GM23338 (cell line): ENCODE data around the gene AFAP1L2. TPM values are rescaled to one million over a fixed set of nuclear protein-coding genes. Genes with fewer than 3 reads are reported as not detected.

Experiments
- ATAC-seq: fragments of 200-7000 bp; cut with Tn5 transposase; 3 replicates; pipeline ENCODE4 v1.9.1; 2020
- DNase-seq: peaks from one replicate; pipeline ENCODE4 v3.0.0-alpha.2; 2015; ENCODE audit warnings: low spot score
- H2AFZ ChIP-seq: fragments of 200-600 bp; sonication (generic); 2 replicates; pipeline ENCODE4 v1.8.0; 2016; ENCODE audit warnings: antibody characterized with exemption, mild to moderate bottlenecking, moderate library complexity
- H3F3A ChIP-seq: fragments of 200-600 bp; sonication (generic); replicated peaks from 2 replicates; pipeline ENCODE4 v1.8.0; 2017; ENCODE audit warnings: antibody characterized with exemption, mixed run types, low read depth
- H3K27ac ChIP-seq: fragments of 200-600 bp; sonication (generic); 2 replicates; pipeline ENCODE4 v1.6.1; 2016; ENCODE audit warnings: low read depth
- H3K27me3 ChIP-seq: fragments of 200-600 bp; sonication (generic); 2 replicates; pipeline ENCODE4 v1.8.0; 2016; ENCODE audit warnings: mild to moderate bottlenecking, mixed run types, moderate library complexity; ENCODE audit not compliant: insufficient read depth
- H3K36me3 ChIP-seq: fragments of 200-600 bp; sonication (generic); 2 replicates; pipeline ENCODE4 v1.8.0; 2016; ENCODE audit warnings: mild to moderate bottlenecking; ENCODE audit not compliant: insufficient read depth
- H3K4me1 ChIP-seq: fragments of 200-600 bp; sonication (generic); 2 replicates; pipeline ENCODE4 v1.8.0; 2016; ENCODE audit warnings: mild to moderate bottlenecking, moderate library complexity; ENCODE audit not compliant: insufficient read depth
- H3K4me2 ChIP-seq: fragments of 200-600 bp; sonication (generic); 2 replicates; pipeline ENCODE4 v1.7.1; 2017; ENCODE audit warnings: mixed run types
- H3K4me3 ChIP-seq: fragments of 200-600 bp; sonication (generic); 2 replicates; pipeline ENCODE4 v1.6.1; 2016; ENCODE audit warnings: mixed run types
- H3K79me2 ChIP-seq: fragments of 200-600 bp; sonication (generic); replicated peaks from 2 replicates; pipeline ENCODE4 v1.8.0; 2017; ENCODE audit warnings: mild to moderate bottlenecking; ENCODE audit not compliant: insufficient read depth
- H3K9me2 ChIP-seq: fragments of 200-600 bp; sonication (generic); 2 replicates; pipeline ENCODE4 v1.8.0; 2017; ENCODE audit not compliant: insufficient read depth
- H4K20me1 ChIP-seq: fragments of 200-600 bp; sonication (generic); replicated peaks from 2 replicates; pipeline ENCODE4 v1.8.0; 2017; ENCODE audit warnings: mild to moderate bottlenecking; ENCODE audit not compliant: insufficient read depth
- H3K27ac Mint-ChIP-seq: 2 replicates; pipeline ENCODE4 v1.8.0; 2020; ENCODE audit warnings: inconsistent platforms, mild to moderate bottlenecking, moderate library complexity, mixed read lengths
- H3K27me3 Mint-ChIP-seq: 3 replicates; pipeline ENCODE4 v1.8.0; 2022; ENCODE audit warnings: low read depth, mild to moderate bottlenecking, moderate library complexity, mixed read lengths, inconsistent platforms; ENCODE audit not compliant: insufficient read depth, poor library complexity
- H3K36me3 Mint-ChIP-seq: 3 replicates; pipeline ENCODE4 v1.8.0; 2021; ENCODE audit warnings: low read depth, mild to moderate bottlenecking, inconsistent platforms, moderate library complexity, mixed read lengths
- H3K4me1 Mint-ChIP-seq: 3 replicates; pipeline ENCODE4 v1.8.0; 2020; ENCODE audit warnings: mild to moderate bottlenecking, inconsistent platforms, mixed read lengths
- H3K4me3 Mint-ChIP-seq: 3 replicates; pipeline ENCODE4 v1.8.0; 2021; ENCODE audit warnings: moderate library complexity, mild to moderate bottlenecking, inconsistent platforms, mixed read lengths
- H3K9me3 Mint-ChIP-seq: 3 replicates; pipeline ENCODE4 v1.8.0; 2020; ENCODE audit warnings: moderate library complexity, mild to moderate bottlenecking, inconsistent platforms, mixed read lengths
- CREB1 ChIP-seq: fragments of 250-450 bp; sonication (Bioruptor Pico); IDR thresholded peaks from 2 replicates; pipeline ENCODE4 v1.5.0; 2020; ENCODE audit warnings: low read depth, mild to moderate bottlenecking, moderate library complexity
- EZH2 ChIP-seq: fragments of 200-600 bp; sonication (generic); IDR thresholded peaks from one replicate; pipeline ENCODE4 v1.8.0; 2017; ENCODE audit warnings: antibody characterized with exemption, mild to moderate bottlenecking, low read depth; ENCODE audit not compliant: unreplicated experiment
- EZH2phosphoT487 ChIP-seq: fragments of 200-600 bp; sonication (generic); IDR thresholded peaks from one replicate; pipeline ENCODE4 v1.8.1; 2018; ENCODE audit warnings: antibody characterized with exemption; ENCODE audit not compliant: unreplicated experiment
- JUNB ChIP-seq: IDR thresholded peaks from one replicate; pipeline ENCODE4 v1.6.1; 2016; ENCODE audit warnings: antibody characterized with exemption; ENCODE audit not compliant: unreplicated experiment
- NANOG ChIP-seq: IDR thresholded peaks from 2 replicates; pipeline ENCODE4 v1.6.1; 2016; ENCODE audit warnings: antibody characterized with exemption, borderline replicate concordance
- POLR2AphosphoS5 ChIP-seq: IDR thresholded peaks from 2 replicates; pipeline ENCODE4 v1.6.1; 2016; ENCODE audit warnings: antibody characterized with exemption, low read depth
- STAT1 ChIP-seq: IDR thresholded peaks from one replicate; pipeline ENCODE4 v1.6.1; 2016; ENCODE audit warnings: antibody characterized with exemption; ENCODE audit not compliant: unreplicated experiment
- ZNF114 ChIP-seq: fragments of 250-450 bp; sonication (Bioruptor Pico); IDR thresholded peaks from 2 replicates; pipeline ENCODE4 v1.5.0; 2020; ENCODE audit warnings: mild to moderate bottlenecking, moderate library complexity
- ZNF331 ChIP-seq: fragments of 250-450 bp; sonication (Bioruptor Pico); IDR thresholded peaks from 2 replicates; pipeline ENCODE4 v1.5.0; 2020; ENCODE audit warnings: low read depth, mild to moderate bottlenecking, moderate library complexity
- polyA plus RNA-seq: library from polyadenylated mRNA; unstranded; fragments of >200 nt; fragmentation: Nextera tagmentation; extraction: Ambion mirVana; gene quantifications from 2 replicates; pipeline ENCODE4 v1.2.1, GENCODE V29; 2016
- total RNA-seq: library from RNA; depleted of rRNA; stranded (reverse); fragments of >200 nt; shearing (Covaris generic); gene quantifications from 2 replicates; pipeline ENCODE4 v1.2.3, GENCODE V29; 2014
- TF ChIP-seq, protein P1 (sequence below): IDR thresholded peaks from one replicate; pipeline ENCODE4 v1.6.1; 2018; ENCODE audit warnings: antibody characterized with exemption; ENCODE audit not compliant: unreplicated experiment
- TF ChIP-seq, protein P2 (sequence below): IDR thresholded peaks from 2 replicates; pipeline ENCODE4 v1.6.1; 2016; ENCODE audit warnings: antibody characterized with exemption
- TF ChIP-seq, protein P3 (sequence below), 2 experiments: fragments of 200-600 bp in 1 of 2; sonication (generic) in 1 of 2; conservative IDR thresholded peaks; 2 replicates each; pipeline versions ENCODE4 v1.5.1 to v1.6.1; 2016 to 2017; ENCODE audit warnings: antibody characterized with exemption in 2 of 2, low read depth in 2 of 2, mild to moderate bottlenecking in 2 of 2, moderate library complexity in 1 of 2
- TF ChIP-seq, protein P4 (sequence below): fragments of 250-450 bp; sonication (Bioruptor Pico); IDR thresholded peaks from 2 replicates; pipeline ENCODE4 v1.5.0; 2020; ENCODE audit warnings: mild to moderate bottlenecking, moderate library complexity

AFAP1L2 gene
- total and polyA plus RNA-seq, 2 experiments from 2014 or later = 2.3 to 6.5 TPM

DNA sequence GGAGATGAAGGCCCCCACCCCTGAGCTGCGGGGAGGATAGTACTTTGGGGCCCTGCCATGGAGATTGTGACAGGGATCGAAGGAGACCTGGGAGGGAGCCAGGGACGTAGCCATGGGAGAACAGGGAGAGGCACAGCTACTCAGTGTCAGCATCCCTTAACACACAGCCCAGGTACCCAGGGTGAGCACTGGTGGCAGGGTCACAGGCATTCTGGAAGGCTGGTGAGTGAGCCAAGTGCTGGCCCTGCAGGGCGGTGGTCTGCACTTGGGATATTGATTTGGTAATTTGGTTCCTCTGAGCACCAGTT lies 125.5 kb downstream of the AFAP1L2 start:
- no peaks in the 10 kb centered on the region for H4K20me1 ChIP-seq
- no peaks in the 10 kb centered on the region for H3K79me2 ChIP-seq
- H3K36me3 ChIP-seq = no peaks in the 10 kb centered on the region
- DNase-seq = no peak
- Mint-ChIP-seq H3K27ac (no peak overlapping the region), H3K4me3 (no peak overlapping the region), H3K9me3 (no peaks in the 10 kb centered on the region), H3K27me3 (peaks cover 4% of the 10 kb centered on the region), H3K4me1 (no peaks in the 10 kb centered on the region), H3K36me3 (no peaks in the 10 kb centered on the region)
- no peak overlapping the region for H2AFZ ChIP-seq
- ATAC-seq = no peak
- no peaks in the 10 kb centered on the region for H3K9me2 ChIP-seq
- H3F3A ChIP-seq = no peaks in the 10 kb centered on the region
- no peaks in the 10 kb centered on the region for H3K27me3 ChIP-seq
- no peak overlapping the region for H3K27ac ChIP-seq
- H3K4me3 ChIP-seq = no peak overlapping the region
- no peak overlapping the region for H3K4me2 ChIP-seq
- H3K4me1 ChIP-seq = no peaks in the 10 kb centered on the region
- TF ChIP-seq, protein P1, sequence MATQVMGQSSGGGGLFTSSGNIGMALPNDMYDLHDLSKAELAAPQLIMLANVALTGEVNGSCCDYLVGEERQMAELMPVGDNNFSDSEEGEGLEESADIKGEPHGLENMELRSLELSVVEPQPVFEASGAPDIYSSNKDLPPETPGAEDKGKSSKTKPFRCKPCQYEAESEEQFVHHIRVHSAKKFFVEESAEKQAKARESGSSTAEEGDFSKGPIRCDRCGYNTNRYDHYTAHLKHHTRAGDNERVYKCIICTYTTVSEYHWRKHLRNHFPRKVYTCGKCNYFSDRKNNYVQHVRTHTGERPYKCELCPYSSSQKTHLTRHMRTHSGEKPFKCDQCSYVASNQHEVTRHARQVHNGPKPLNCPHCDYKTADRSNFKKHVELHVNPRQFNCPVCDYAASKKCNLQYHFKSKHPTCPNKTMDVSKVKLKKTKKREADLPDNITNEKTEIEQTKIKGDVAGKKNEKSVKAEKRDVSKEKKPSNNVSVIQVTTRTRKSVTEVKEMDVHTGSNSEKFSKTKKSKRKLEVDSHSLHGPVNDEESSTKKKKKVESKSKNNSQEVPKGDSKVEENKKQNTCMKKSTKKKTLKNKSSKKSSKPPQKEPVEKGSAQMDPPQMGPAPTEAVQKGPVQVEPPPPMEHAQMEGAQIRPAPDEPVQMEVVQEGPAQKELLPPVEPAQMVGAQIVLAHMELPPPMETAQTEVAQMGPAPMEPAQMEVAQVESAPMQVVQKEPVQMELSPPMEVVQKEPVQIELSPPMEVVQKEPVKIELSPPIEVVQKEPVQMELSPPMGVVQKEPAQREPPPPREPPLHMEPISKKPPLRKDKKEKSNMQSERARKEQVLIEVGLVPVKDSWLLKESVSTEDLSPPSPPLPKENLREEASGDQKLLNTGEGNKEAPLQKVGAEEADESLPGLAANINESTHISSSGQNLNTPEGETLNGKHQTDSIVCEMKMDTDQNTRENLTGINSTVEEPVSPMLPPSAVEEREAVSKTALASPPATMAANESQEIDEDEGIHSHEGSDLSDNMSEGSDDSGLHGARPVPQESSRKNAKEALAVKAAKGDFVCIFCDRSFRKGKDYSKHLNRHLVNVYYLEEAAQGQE = no peak
- TF ChIP-seq CREB1 = no peak
- TF ChIP-seq NANOG = no peak
- no peak for TF ChIP-seq EZH2
- no peak for TF ChIP-seq STAT1
- TF ChIP-seq, protein P2, sequence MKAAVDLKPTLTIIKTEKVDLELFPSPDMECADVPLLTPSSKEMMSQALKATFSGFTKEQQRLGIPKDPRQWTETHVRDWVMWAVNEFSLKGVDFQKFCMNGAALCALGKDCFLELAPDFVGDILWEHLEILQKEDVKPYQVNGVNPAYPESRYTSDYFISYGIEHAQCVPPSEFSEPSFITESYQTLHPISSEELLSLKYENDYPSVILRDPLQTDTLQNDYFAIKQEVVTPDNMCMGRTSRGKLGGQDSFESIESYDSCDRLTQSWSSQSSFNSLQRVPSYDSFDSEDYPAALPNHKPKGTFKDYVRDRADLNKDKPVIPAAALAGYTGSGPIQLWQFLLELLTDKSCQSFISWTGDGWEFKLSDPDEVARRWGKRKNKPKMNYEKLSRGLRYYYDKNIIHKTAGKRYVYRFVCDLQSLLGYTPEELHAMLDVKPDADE = no peak
- TF ChIP-seq ZNF331 (CRISPR knock-in tag) = no peak
- TF ChIP-seq ZNF114 (CRISPR knock-in tag) = no peak
- TF ChIP-seq, protein P3, sequence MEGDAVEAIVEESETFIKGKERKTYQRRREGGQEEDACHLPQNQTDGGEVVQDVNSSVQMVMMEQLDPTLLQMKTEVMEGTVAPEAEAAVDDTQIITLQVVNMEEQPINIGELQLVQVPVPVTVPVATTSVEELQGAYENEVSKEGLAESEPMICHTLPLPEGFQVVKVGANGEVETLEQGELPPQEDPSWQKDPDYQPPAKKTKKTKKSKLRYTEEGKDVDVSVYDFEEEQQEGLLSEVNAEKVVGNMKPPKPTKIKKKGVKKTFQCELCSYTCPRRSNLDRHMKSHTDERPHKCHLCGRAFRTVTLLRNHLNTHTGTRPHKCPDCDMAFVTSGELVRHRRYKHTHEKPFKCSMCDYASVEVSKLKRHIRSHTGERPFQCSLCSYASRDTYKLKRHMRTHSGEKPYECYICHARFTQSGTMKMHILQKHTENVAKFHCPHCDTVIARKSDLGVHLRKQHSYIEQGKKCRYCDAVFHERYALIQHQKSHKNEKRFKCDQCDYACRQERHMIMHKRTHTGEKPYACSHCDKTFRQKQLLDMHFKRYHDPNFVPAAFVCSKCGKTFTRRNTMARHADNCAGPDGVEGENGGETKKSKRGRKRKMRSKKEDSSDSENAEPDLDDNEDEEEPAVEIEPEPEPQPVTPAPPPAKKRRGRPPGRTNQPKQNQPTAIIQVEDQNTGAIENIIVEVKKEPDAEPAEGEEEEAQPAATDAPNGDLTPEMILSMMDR (conservative IDR thresholded peaks at IDR 0.05; ENCODE audit: low read depth in 2 of 2) = no peak
- TF ChIP-seq JUNB = no peak
- TF ChIP-seq, protein P4, sequence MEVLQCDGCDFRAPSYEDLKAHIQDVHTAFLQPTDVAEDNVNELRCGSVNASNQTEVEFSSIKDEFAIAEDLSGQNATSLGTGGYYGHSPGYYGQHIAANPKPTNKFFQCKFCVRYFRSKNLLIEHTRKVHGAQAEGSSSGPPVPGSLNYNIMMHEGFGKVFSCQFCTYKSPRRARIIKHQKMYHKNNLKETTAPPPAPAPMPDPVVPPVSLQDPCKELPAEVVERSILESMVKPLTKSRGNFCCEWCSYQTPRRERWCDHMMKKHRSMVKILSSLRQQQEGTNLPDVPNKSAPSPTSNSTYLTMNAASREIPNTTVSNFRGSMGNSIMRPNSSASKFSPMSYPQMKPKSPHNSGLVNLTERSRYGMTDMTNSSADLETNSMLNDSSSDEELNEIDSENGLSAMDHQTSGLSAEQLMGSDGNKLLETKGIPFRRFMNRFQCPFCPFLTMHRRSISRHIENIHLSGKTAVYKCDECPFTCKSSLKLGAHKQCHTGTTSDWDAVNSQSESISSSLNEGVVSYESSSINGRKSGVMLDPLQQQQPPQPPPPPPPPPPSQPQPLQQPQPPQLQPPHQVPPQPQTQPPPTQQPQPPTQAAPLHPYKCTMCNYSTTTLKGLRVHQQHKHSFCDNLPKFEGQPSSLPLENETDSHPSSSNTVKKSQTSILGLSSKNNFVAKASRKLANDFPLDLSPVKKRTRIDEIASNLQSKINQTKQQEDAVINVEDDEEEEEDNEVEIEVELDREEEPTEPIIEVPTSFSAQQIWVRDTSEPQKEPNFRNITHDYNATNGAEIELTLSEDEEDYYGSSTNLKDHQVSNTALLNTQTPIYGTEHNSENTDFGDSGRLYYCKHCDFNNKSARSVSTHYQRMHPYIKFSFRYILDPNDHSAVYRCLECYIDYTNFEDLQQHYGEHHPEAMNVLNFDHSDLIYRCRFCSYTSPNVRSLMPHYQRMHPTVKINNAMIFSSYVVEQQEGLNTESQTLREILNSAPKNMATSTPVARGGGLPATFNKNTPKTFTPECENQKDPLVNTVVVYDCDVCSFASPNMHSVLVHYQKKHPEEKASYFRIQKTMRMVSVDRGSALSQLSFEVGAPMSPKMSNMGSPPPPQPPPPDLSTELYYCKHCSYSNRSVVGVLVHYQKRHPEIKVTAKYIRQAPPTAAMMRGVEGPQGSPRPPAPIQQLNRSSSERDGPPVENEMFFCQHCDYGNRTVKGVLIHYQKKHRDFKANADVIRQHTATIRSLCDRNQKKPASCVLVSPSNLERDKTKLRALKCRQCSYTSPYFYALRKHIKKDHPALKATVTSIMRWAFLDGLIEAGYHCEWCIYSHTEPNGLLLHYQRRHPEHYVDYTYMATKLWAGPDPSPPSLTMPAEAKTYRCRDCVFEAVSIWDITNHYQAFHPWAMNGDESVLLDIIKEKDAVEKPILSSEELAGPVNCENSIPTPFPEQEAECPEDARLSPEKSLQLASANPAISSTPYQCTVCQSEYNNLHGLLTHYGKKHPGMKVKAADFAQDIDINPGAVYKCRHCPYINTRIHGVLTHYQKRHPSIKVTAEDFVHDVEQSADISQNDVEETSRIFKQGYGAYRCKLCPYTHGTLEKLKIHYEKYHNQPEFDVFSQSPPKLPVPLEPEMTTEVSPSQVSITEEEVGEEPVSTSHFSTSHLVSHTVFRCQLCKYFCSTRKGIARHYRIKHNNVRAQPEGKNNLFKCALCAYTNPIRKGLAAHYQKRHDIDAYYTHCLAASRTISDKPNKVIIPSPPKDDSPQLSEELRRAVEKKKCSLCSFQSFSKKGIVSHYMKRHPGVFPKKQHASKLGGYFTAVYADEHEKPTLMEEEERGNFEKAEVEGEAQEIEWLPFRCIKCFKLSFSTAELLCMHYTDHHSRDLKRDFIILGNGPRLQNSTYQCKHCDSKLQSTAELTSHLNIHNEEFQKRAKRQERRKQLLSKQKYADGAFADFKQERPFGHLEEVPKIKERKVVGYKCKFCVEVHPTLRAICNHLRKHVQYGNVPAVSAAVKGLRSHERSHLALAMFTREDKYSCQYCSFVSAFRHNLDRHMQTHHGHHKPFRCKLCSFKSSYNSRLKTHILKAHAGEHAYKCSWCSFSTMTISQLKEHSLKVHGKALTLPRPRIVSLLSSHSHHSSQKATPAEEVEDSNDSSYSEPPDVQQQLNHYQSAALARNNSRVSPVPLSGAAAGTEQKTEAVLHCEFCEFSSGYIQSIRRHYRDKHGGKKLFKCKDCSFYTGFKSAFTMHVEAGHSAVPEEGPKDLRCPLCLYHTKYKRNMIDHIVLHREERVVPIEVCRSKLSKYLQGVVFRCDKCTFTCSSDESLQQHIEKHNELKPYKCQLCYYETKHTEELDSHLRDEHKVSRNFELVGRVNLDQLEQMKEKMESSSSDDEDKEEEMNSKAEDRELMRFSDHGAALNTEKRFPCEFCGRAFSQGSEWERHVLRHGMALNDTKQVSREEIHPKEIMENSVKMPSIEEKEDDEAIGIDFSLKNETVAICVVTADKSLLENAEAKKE (CRISPR knock-in tag) = no peak
- TF ChIP-seq POLR2AphosphoS5 = no peak
- TF ChIP-seq EZH2phosphoT487 = no peak
